Measurements from ENCODE around the gene SPPL2B.

GRCh38 chr19:2353159-2353886, 24.8 kb downstream of the SPPL2B start:
- TF ChIP-seq EZH2 (optimal IDR thresholded peaks at IDR 0.05; ENCODE audit: low read depth, low read length) (no peak), CTCF (IDR thresholded peaks at IDR 0.05; ENCODE audit: low read length) (no peak), EZH2phosphoT487 (IDR thresholded peaks at IDR 0.05; ENCODE audit: low read length) (no peak)

Data from MM.1S (cell line).